ENCODE data around the gene NHERF1. TPM values are rescaled to one million over a fixed set of nuclear protein-coding genes. Genes with fewer than 3 reads are reported as not detected.

Gene NHERF1
- total RNA-seq, 2 experiments from 2014 or later: 284 to 377 TPM

DNA sequence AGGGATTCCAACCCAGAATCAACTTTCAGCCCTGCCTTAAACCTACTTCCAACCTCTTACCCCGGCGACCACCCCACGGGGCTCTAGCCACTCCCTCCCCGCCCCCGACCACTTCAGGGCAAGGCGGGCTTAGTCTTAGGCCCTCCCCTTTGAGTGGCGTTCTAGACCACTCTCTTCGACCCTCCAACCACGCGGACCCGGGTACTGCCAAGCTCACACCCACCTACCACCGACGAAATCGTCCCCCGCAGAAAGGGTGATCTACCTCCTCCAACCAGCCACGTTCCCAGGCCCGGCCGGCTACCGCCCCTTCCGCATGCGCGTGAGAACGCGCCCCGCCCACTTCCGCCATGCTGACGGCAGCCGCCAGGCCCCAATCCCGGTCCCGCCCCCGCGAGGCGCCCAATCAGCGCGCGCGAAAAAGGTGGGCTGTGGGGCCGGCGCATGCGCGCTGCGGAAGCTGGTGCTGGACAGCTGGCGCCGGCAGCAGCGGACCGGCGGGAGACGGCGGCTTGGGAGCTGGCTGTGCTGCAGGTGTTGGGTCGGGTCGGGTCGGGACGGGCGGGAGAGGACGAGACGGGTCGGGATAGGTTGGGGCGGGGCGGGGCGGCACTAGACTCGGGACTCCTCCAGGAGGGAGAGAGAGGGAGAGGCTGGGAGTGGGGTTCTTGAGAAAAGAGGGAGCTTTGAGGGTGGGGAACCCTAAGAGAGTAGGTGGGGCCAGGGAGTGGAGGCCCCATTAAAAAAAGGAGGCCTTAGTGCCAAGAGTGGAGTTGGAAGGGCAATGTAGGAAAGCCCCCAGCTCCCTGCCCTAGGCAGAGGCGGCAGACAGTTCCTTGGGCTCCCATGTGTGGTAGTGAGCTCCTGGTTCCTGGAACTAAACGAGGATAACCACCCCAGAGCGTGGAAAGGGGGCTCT, 27.9 kb downstream of the NHERF1 start, which contains the start of gene NAT9:
Gene NAT9 (minus strand): TSS at position 302 of the 919 bp plus-strand sequence. CDS start 647 bp downstream, outside the sequence.
- Mint-ChIP-seq H3K4me1 (peaks cover 62% of the 10 kb centered on the region), H3K4me3 (peak within 1 kb of the TSS; percentile 99), H3K9me3 (ENCODE audit: low read depth) (no peaks in the 10 kb centered on the region), H3K27me3 (no peaks in the 10 kb centered on the region), H3K36me3 (peaks cover 21% of the 10 kb centered on the region), H3K27ac (peak within 1 kb of the TSS; percentile 86)
- peak; percentile 85 for ATAC-seq
- CTCF ChIA-PET: interaction anchor here (0.8 to 9.1 kb wide), 10 partner anchors 15 to 210 kb away, joined by 3 to 206 read pairs (median 15); partner anchors contain the start of genes NHERF1 and RAB37
- DNase-seq: peak; percentile 98

DNA sequence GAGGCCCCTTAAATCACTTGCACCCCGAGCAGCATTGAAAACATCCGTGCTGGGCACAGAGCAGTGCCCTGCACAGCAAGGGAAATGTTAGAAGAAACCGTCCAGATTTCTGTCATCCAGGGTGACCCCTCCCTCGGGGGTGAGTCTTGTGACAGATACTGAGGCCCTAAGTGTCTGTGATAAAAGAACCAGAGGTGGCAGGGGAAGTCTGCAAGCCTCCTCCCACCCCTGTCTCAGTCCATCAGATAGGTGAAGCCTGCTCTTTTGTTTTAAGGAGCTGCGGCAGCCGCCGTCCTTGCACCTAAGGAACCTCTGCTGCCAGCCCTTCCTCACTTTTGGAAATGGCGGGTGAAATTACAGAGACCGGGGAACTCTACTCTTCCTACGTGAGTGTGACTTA, 28.6 kb downstream of the NHERF1 start:
- no peaks in the 10 kb centered on the region for H3K9me3 Mint-ChIP-seq (ENCODE audit: low read depth)
- peak overlapping the region; percentile 66 for H3K27ac Mint-ChIP-seq
- no peak for ATAC-seq
- no peak for DNase-seq
- peaks cover 17% of the 10 kb centered on the region for H3K36me3 Mint-ChIP-seq
- peak overlapping the region; percentile 99 for H3K4me3 Mint-ChIP-seq
- H3K27me3 Mint-ChIP-seq: no peaks in the 10 kb centered on the region
- CTCF ChIA-PET: interaction anchor here (2.4 to 9.1 kb wide), 6 partner anchors 14 to 119 kb away, joined by 10 to 206 read pairs (median 58); partner anchors contain the start of genes NHERF1 and RAB37
- H3K4me1 Mint-ChIP-seq: peaks cover 68% of the 10 kb centered on the region

DNA sequence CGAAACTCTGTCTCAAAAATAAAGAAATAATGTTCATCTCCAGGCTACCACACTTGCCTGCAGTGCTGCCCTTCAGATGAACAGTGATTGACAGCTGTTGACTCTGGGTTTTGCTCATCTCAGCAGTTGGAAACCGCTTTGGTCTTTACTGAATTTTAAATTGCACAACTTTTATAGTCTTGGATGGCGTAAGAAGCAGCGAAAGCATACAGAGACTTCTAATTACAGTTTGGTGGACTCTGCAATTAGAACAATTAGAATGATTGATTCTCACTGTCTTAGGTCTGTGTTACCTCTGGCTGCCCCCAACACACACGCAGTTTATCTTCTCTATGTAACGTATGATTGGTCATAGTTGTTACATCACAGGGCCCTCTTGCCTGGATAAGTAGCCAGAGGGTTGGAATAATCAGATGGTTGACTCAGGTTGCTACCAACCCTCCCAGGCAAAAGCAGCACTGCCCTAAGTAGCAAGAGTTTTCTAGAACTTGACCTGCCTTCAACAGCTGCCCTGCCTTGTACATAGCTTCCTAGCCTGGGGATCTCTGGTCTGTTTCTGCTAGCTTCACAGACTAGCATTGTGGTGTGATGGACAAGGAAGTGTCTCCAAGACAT, 29.6 kb downstream of the NHERF1 start:
- peak overlapping the region; percentile 26 for H3K4me3 Mint-ChIP-seq
- no peaks in the 10 kb centered on the region for H3K27me3 Mint-ChIP-seq
- H3K36me3 Mint-ChIP-seq: peaks cover 17% of the 10 kb centered on the region
- CTCF ChIA-PET: interaction anchor here (2.4 to 9.3 kb wide), 7 partner anchors 13 to 121 kb away, joined by 10 to 94 read pairs (median 29); partner anchors contain the start of gene RAB37
- ATAC-seq (no peak), DNase-seq (no peak)
- peak overlapping the region; percentile 22 for H3K27ac Mint-ChIP-seq
- peaks cover 70% of the 10 kb centered on the region for H3K4me1 Mint-ChIP-seq
- H3K9me3 Mint-ChIP-seq (ENCODE audit: low read depth): no peaks in the 10 kb centered on the region

DNA sequence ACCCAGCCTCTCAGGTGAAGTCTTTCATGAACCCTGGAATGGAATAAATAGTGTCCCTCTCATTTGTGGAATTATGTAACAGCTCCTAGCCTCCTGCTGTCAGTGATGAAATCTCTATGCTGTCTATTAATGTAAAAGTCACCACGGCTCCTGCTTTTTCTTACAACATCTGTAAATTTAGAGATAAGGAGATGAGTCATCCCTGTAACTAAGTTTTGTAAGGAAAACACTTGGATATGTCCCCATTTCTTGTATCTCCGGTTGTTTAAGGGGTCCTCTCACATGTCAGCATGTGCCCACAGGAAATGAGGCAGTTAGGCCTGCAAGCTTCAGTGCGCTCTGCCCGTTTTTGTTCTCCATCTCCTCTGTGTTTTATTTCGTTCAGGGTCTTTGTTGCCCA, 30.5 kb downstream of the NHERF1 start:
- peaks cover 15% of the 10 kb centered on the region for H3K36me3 Mint-ChIP-seq
- peak overlapping the region; percentile 95 for H3K27ac Mint-ChIP-seq
- peaks cover 68% of the 10 kb centered on the region for H3K4me1 Mint-ChIP-seq
- CTCF ChIA-PET: interaction anchor here (1.2 to 9.3 kb wide), 13 partner anchors 8 to 122 kb away, joined by 3 to 94 read pairs (median 15); partner anchors contain the start of gene RAB37
- H3K4me3 Mint-ChIP-seq: no peak overlapping the region
- no peak for ATAC-seq
- DNase-seq: no peak
- no peaks in the 10 kb centered on the region for H3K9me3 Mint-ChIP-seq (ENCODE audit: low read depth)
- no peaks in the 10 kb centered on the region for H3K27me3 Mint-ChIP-seq

GRCh38 chr17:74779501-74779900, 31.1 kb downstream of the NHERF1 start:
- Mint-ChIP-seq H3K4me3 (peak overlapping the region; percentile 49), H3K27ac (peak overlapping the region; percentile 95), H3K27me3 (no peaks in the 10 kb centered on the region), H3K9me3 (ENCODE audit: low read depth) (no peaks in the 10 kb centered on the region), H3K36me3 (peaks cover 12% of the 10 kb centered on the region), H3K4me1 (peaks cover 71% of the 10 kb centered on the region)
- no peak for ATAC-seq
- DNase-seq: no peak
- CTCF ChIA-PET: interaction anchor here (1.2 to 9.3 kb wide), 13 partner anchors 9 to 122 kb away, joined by 3 to 94 read pairs (median 15); partner anchors contain the start of gene RAB37

DNA sequence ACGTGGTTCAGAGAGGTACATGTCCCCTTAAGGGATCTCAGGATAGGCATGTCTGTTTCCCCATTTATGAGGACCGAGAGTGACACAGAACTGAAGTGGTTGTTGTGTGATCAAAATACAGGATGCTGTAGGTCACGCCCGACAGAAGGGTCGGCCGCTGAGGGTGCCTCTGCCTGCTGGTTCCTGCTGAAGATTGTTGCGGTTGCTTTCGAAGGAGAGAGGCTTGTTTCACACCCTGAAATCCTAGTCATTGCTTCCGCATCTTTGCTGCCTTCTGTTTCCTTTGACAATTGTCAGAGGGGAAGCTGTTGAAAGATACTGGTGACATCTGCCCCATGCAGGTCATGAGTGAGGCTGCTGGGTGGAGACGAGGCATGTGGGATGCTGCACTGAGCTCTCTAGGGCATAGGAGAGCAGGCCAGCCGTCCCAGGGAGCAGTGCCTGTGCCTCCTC, 31.5 kb downstream of the NHERF1 start:
- peak; percentile 57 for ATAC-seq
- peak overlapping the region; percentile 95 for H3K27ac Mint-ChIP-seq
- H3K4me3 Mint-ChIP-seq: peak overlapping the region; percentile 49
- no peaks in the 10 kb centered on the region for H3K9me3 Mint-ChIP-seq (ENCODE audit: low read depth)
- peaks cover 12% of the 10 kb centered on the region for H3K36me3 Mint-ChIP-seq
- peak; percentile 91 for DNase-seq
- no peaks in the 10 kb centered on the region for H3K27me3 Mint-ChIP-seq
- peaks cover 76% of the 10 kb centered on the region for H3K4me1 Mint-ChIP-seq
- CTCF ChIA-PET: interaction anchor here (0.8 to 9.3 kb wide), 13 partner anchors 9 to 123 kb away, joined by 3 to 94 read pairs (median 15); partner anchors contain the start of gene RAB37

- H3K4me3 Mint-ChIP-seq: peak overlapping the region; percentile 49
- peaks cover 16% of the 10 kb centered on the region for H3K36me3 Mint-ChIP-seq
- peak overlapping the region; percentile 95 for H3K27ac Mint-ChIP-seq
- H3K27me3 Mint-ChIP-seq: no peaks in the 10 kb centered on the region
- CTCF ChIA-PET: interaction anchor here (0.8 to 9.3 kb wide), 13 partner anchors 10 to 123 kb away, joined by 3 to 94 read pairs (median 15); partner anchors contain the start of genes FDXR and RAB37
- no peaks in the 10 kb centered on the region for H3K9me3 Mint-ChIP-seq (ENCODE audit: low read depth)
- peak; percentile 75 for DNase-seq
- peak; percentile 25 for ATAC-seq
- H3K4me1 Mint-ChIP-seq: peaks cover 77% of the 10 kb centered on the region
Measured at GRCh38 chr17:74780443-74781238, 32.2 kb downstream of the NHERF1 start.

DNA sequence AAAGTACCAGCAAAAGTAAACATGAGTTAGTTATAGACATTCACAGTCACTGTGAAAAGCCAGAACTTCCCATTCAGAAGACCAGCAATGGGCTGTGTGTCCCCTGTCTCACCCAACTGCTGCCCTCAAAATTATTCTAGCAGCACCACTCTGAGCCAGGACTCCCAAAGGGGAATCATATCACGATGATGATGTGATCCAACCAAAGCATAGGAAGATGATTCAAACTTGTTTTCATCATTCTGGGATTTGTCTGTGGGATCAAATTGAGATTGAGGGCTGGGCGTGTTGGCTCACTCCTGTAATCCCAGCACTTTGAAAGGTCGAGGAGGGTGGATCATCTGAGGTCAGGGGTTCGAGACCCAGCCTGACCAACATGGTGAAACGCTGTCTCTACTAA, 34.1 kb downstream of the NHERF1 start:
- Mint-ChIP-seq H3K27ac (no peak overlapping the region), H3K36me3 (peaks cover 14% of the 10 kb centered on the region)

DNA sequence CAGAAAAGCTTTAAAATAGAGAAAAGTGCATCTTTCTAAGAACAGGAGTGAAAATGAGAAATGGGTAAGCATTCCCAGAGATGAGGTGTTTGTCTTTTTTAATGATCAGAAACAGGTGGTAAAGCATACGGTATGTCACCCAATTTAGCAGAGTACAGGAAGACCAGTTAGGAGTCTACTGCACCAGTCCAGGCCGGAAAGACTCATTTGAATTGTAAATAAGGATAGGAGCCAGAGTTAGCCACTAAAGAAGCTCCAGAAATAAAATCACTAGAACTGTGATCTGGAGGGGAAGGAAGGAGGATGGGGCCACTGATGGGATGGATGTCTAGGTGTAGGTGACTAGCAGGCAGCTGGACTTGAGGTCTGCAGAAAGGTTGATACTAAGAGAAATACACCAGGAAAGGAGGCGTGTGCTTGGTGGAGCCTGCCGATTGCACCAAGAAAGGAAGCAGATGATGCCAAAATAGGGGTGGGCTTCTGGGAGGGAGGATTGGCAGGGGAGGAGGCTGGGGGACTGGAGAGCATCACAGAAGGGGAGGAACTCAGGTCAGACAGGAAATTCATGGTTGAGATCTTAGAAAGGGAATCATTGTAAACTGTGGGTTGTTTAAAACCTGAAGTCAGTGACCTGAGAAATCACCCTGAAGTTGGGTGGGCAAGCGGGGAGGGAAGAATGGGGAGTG, 35.8 kb downstream of the NHERF1 start:
- no peak overlapping the region for H3K4me3 Mint-ChIP-seq
- peaks cover 53% of the 10 kb centered on the region for H3K4me1 Mint-ChIP-seq
- H3K27ac Mint-ChIP-seq: peak overlapping the region; percentile 14

More for the DNA sequence above, 34.1 kb downstream of the NHERF1 start:
- Mint-ChIP-seq H3K4me3 (no peak overlapping the region), H3K27me3 (no peaks in the 10 kb centered on the region), H3K9me3 (ENCODE audit: low read depth) (no peaks in the 10 kb centered on the region), H3K4me1 (peaks cover 65% of the 10 kb centered on the region)
- no peak for ATAC-seq
- no peak for DNase-seq
- CTCF ChIA-PET: interaction anchor here (1.1 to 9.3 kb wide), 6 partner anchors 9 to 45 kb away, joined by 3 to 94 read pairs (median 36); partner anchors contain the start of gene RAB37

DNA sequence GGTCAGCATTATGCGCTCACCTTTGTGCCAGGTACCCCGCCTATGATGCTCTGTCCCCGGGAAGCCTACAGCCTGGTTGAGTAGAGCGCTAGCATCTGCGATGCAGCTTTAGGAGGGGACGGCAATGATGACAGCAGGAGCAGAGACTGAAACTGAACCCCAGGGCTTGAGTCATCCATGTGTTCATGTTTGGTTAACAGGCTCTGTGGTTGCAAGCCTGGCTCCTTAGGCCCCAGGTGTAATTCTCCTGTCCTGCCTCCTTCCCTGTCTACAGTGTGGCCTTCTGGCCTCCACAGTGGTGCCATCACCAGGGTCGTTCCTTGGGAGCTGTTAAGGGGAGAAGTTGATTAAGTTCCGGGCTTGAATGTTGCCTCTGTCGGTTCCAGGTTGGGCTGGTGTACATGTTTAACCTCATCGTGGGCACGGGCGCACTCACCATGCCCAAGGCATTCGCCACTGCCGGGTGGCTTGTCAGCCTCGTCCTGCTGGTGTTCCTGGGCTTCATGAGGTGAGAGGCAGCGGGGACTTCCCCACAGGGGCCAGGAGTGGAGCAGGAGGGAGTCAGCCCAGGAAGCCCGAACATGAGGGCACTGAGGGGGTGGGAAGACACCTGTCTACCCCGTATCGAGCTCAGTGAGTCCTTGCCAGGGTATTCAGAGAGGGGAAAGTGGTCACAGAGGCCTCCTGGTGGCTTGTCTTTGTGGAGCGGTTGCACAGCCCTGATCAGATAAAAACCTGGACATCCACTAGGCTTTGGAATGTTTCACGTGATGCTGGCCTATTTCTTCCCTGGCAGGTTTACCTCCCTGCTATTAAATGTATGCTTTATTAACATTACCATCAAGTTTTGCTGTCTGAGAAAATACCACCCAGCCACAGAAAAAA, 36.9 kb downstream of the NHERF1 start:
- H3K4me3 Mint-ChIP-seq: no peak overlapping the region
- no peaks in the 10 kb centered on the region for H3K9me3 Mint-ChIP-seq (ENCODE audit: low read depth)
- CTCF ChIA-PET: interaction anchor here (0.9 to 9.3 kb wide), 5 partner anchors 39 to 433 kb away, joined by 3 to 92 read pairs (median 3); no protein-coding TSS in a partner anchor
- DNase-seq: no peak
- H3K4me1 Mint-ChIP-seq: peaks cover 46% of the 10 kb centered on the region
- no peak for ATAC-seq
- H3K27me3 Mint-ChIP-seq: no peaks in the 10 kb centered on the region
- peaks cover 10% of the 10 kb centered on the region for H3K36me3 Mint-ChIP-seq
- H3K27ac Mint-ChIP-seq: no peak overlapping the region

More for the DNA sequence above, 35.8 kb downstream of the NHERF1 start:
- H3K27me3 Mint-ChIP-seq: no peaks in the 10 kb centered on the region
- ATAC-seq (no peak), DNase-seq (no peak)
- peaks cover 8% of the 10 kb centered on the region for H3K36me3 Mint-ChIP-seq
- CTCF ChIA-PET: interaction anchor here (1.1 to 9.3 kb wide), 8 partner anchors 13 to 432 kb away, joined by 3 to 92 read pairs (median 3); partner anchors contain the start of gene RAB37
- H3K9me3 Mint-ChIP-seq (ENCODE audit: low read depth): no peaks in the 10 kb centered on the region

DNA sequence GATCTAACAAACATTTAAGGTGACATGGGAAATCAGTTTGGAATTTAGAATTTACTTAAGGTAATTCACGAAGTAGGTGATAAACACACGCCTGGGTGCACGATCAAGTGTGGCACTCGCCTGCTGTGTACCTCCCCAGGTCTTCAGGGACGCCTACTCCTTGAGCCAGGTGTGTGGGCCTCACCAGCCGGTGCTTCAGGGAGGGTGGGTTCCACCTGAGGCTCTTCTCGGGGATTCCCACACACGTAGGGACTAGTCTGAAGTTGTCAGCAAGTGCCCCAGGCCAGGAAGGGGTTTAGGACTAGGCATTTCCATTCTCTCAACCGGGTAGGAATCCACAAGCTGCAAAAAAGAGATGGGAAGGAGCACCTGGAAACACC, 37.5 kb downstream of the NHERF1 start:
- Mint-ChIP-seq H3K4me1 (peaks cover 46% of the 10 kb centered on the region), H3K27me3 (no peaks in the 10 kb centered on the region), H3K27ac (no peak overlapping the region), H3K36me3 (peaks cover 14% of the 10 kb centered on the region), H3K9me3 (ENCODE audit: low read depth) (no peaks in the 10 kb centered on the region), H3K4me3 (no peak overlapping the region)
- ATAC-seq: no peak
- CTCF ChIA-PET: interaction anchor here (0.9 to 9.3 kb wide), 4 partner anchors 40 to 434 kb away, joined by 3 to 92 read pairs (median 5); no protein-coding TSS in a partner anchor
- no peak for DNase-seq
